ENCODE measurements around the gene AGPAT1.

DNA sequence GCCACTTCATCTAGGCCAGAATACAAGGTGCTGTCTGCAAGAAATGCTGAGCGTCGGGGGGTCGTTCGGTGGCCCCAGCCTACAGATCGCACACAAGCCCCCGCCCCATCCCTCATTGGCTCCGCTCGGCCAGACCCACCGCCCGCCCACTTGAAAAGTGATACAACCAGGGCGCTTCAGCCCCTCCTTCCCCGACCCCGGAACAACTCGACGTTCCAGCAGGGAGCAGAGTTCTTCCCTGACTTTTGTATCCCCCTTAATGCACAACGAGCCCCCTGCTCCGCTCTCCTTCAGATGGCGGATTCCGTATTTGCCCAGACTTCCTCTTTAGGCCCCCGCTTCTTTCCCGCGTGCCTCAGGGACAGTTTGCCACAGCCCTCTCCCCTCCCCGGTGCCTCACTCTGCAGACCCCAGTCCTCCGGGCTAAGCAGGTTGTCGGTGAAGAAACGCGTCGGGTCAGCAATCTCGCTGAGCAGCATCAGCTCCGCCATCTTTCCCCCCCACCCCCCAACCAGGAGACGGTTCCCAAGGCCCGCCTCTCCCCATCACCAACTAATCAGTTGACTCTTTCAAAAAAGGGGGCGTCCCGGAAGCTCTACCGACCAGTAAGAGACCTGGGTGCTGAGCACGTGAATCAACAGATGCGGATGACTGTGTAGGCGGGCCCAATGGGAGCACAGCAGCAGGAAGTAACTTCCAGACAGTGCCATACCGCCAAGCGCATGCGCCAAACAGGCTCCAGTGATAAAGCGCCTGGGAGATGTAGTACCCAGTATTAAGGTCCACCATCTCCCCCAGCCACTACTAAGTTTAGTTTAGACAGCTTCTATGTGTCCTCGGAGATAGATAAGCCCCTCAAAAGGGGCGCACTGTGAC, 47.9 kb downstream of the AGPAT1 start, which contains the start of gene ATF6B:
- TF ChIP-seq, protein P1, sequence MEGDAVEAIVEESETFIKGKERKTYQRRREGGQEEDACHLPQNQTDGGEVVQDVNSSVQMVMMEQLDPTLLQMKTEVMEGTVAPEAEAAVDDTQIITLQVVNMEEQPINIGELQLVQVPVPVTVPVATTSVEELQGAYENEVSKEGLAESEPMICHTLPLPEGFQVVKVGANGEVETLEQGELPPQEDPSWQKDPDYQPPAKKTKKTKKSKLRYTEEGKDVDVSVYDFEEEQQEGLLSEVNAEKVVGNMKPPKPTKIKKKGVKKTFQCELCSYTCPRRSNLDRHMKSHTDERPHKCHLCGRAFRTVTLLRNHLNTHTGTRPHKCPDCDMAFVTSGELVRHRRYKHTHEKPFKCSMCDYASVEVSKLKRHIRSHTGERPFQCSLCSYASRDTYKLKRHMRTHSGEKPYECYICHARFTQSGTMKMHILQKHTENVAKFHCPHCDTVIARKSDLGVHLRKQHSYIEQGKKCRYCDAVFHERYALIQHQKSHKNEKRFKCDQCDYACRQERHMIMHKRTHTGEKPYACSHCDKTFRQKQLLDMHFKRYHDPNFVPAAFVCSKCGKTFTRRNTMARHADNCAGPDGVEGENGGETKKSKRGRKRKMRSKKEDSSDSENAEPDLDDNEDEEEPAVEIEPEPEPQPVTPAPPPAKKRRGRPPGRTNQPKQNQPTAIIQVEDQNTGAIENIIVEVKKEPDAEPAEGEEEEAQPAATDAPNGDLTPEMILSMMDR (IDR thresholded peaks at IDR 0.05): no peak
- no peak for TF ChIP-seq POLR2A (IDR thresholded peaks at IDR 0.05)

All from stomach (tissue), 4 donors.